K562 (cell line): Measurements from ENCODE around the gene BTF3L4.

ENCODE experiments used
- LEF1 ChIP-seq: fragments of 450-650 bp; IDR thresholded peaks from 2 replicates; pipeline ENCODE4 v1.6.1; 2016; ENCODE audit warnings: mild to moderate bottlenecking
- MEF2D ChIP-seq: conservative IDR thresholded peaks from 2 replicates; pipeline ENCODE4 v1.6.1; 2016; ENCODE audit warnings: low read depth, missing genetic modification characterization, missing compliant biosample characterization
- ZNF384 ChIP-seq: IDR thresholded peaks from 2 replicates; pipeline ENCODE4 v1.6.1; 2012; ENCODE audit warnings: low read depth, low read length, improper control_type of control experiment
- TF ChIP-seq, protein P1 (sequence below), 2 experiments: fragments of 450-650 bp in 1 of 2; IDR thresholded peaks; 2 replicates each; pipeline ENCODE4 v1.6.1; 2011 to 2017; ENCODE audit warnings: low read depth in 2 of 2, antibody characterized with exemption in 1 of 2, borderline replicate concordance in 1 of 2, low read length in 1 of 2, mild to moderate bottlenecking in 1 of 2, mixed read lengths in 1 of 2; ENCODE audit not compliant: control insufficient read depth in 1 of 2

DNA sequence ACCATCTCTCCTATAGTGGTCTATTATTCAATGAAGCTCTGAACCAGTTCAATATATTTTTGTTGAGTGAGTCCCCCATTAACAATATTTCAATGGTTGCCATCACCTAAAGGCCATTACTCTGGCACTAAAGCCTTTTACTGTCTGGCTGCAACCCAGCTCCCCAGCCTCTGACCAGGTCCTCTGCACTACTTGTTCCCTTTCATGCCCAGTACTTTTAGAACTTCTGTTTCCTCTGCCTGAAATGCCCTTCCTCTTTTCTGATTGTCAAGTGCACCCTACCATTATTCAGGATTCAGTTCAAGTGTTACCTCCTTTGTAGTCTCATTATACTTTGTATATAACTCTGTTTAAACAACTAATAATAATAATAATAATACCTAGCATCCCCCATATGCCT, 55.4 kb downstream of the BTF3L4 start:
- TF ChIP-seq MEF2D (tag) (no peak), LEF1 (no peak), ZNF384 (no peak)
- TF ChIP-seq, protein P1, sequence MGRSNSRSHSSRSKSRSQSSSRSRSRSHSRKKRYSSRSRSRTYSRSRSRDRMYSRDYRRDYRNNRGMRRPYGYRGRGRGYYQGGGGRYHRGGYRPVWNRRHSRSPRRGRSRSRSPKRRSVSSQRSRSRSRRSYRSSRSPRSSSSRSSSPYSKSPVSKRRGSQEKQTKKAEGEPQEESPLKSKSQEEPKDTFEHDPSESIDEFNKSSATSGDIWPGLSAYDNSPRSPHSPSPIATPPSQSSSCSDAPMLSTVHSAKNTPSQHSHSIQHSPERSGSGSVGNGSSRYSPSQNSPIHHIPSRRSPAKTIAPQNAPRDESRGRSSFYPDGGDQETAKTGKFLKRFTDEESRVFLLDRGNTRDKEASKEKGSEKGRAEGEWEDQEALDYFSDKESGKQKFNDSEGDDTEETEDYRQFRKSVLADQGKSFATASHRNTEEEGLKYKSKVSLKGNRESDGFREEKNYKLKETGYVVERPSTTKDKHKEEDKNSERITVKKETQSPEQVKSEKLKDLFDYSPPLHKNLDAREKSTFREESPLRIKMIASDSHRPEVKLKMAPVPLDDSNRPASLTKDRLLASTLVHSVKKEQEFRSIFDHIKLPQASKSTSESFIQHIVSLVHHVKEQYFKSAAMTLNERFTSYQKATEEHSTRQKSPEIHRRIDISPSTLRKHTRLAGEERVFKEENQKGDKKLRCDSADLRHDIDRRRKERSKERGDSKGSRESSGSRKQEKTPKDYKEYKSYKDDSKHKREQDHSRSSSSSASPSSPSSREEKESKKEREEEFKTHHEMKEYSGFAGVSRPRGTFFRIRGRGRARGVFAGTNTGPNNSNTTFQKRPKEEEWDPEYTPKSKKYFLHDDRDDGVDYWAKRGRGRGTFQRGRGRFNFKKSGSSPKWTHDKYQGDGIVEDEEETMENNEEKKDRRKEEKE (IDR thresholded peaks at IDR 0.05; ENCODE audit: borderline replicate concordance in 1 of 2, control insufficient read depth in 1 of 2, low read depth in 2 of 2, low read length in 1 of 2): no peak
